Liver (tissue), 9 donors: ENCODE results near the gene PRIMPOL. TPM values are rescaled to one million over a fixed set of nuclear protein-coding genes. Genes with fewer than 3 reads are reported as not detected.

ENCODE experiments used
- DNase-seq: peaks from one replicate; pipeline ENCODE4 v3.0.0-alpha.2; 2017; ENCODE audit warnings: low spot score
- H3K27ac ChIP-seq, 2 donors: one replicate each; pipeline ENCODE4 v1.7.0; 2013; ENCODE audit warnings: inconsistent platforms in 2 of 2, low read length in 2 of 2, control low read depth in 1 of 2, low read depth in 1 of 2, mild to moderate bottlenecking in 1 of 2
- H3K27me3 ChIP-seq, 4 donors: one replicate each; pipeline versions ENCODE4 v1.6.1 to v1.7.0; 2013; ENCODE audit warnings: low read length in 3 of 4, inconsistent platforms in 1 of 4, mild to moderate bottlenecking in 1 of 4, moderate library complexity in 1 of 4; ENCODE audit not compliant: control insufficient read depth in 4 of 4, insufficient read depth in 4 of 4
- H3K36me3 ChIP-seq, 4 donors: one replicate each; pipeline versions ENCODE4 v1.6.1 to v1.7.0; 2013; ENCODE audit warnings: low read length in 3 of 4, mild to moderate bottlenecking in 3 of 4, low read depth in 1 of 4, moderate library complexity in 1 of 4; ENCODE audit not compliant: control insufficient read depth in 4 of 4, insufficient read depth in 3 of 4
- H3K4me1 ChIP-seq, 4 donors: one replicate each; pipeline versions ENCODE4 v1.6.1 to v1.7.0; 2013; ENCODE audit warnings: low read length in 3 of 4, mild to moderate bottlenecking in 3 of 4, moderate library complexity in 1 of 4; ENCODE audit not compliant: control insufficient read depth in 4 of 4, insufficient read depth in 4 of 4
- H3K4me3 ChIP-seq, 3 donors: one replicate each; pipeline versions ENCODE4 v1.6.1 to v1.7.0; 2013; ENCODE audit warnings: low read length in 3 of 3, control low read depth in 1 of 3, low read depth in 1 of 3, mild to moderate bottlenecking in 1 of 3
- H3K9ac ChIP-seq, 2 donors: one replicate each; pipeline ENCODE4 v1.7.0; 2013; ENCODE audit warnings: low read length in 2 of 2, mild to moderate bottlenecking in 2 of 2, moderate library complexity in 2 of 2, control low read depth in 1 of 2, low read depth in 1 of 2
- H3K9me3 ChIP-seq, 4 donors: one replicate each; pipeline versions ENCODE4 v1.6.1 to v1.7.0; 2013; ENCODE audit warnings: low read length in 3 of 4; ENCODE audit not compliant: control insufficient read depth in 4 of 4
- ATF3 ChIP-seq: IDR thresholded peaks from 2 replicates; pipeline ENCODE4 v1.6.1; 2016; ENCODE audit warnings: antibody characterized with exemption
- CTCF ChIP-seq: fragments of 150-350 bp; IDR thresholded peaks from 2 replicates; pipeline ENCODE4 v1.5.1; 2017; ENCODE audit warnings: improper control_type of control experiment, low read depth, low read length; ENCODE audit not compliant: missing input control
- EGR1 ChIP-seq, 2 donors: IDR thresholded peaks; 2 replicates each; pipeline ENCODE4 v1.6.1; 2016 to 2018; ENCODE audit warnings: antibody characterized with exemption in 2 of 2, low read depth in 2 of 2
- FOXA1 ChIP-seq: IDR thresholded peaks from 2 replicates; pipeline ENCODE4 v1.6.1; 2016; ENCODE audit warnings: antibody characterized with exemption
- FOXA2 ChIP-seq: IDR thresholded peaks from 2 replicates; pipeline ENCODE4 v1.6.1; 2016; ENCODE audit warnings: antibody characterized with exemption
- GABPA ChIP-seq, 2 donors: IDR thresholded peaks in 1 of 2; conservative IDR thresholded peaks in 1 of 2; 2 replicates each; pipeline ENCODE4 v1.6.1; 2016; ENCODE audit warnings: antibody characterized with exemption in 2 of 2, mild to moderate bottlenecking in 1 of 2, moderate library complexity in 1 of 2
- HNF4A ChIP-seq, 2 donors: conservative IDR thresholded peaks; 2 replicates each; pipeline ENCODE4 v1.6.1; 2016; ENCODE audit warnings: antibody characterized with exemption in 2 of 2, mild to moderate bottlenecking in 2 of 2
- HNF4G ChIP-seq: IDR thresholded peaks from 2 replicates; pipeline ENCODE4 v1.6.1; 2016; ENCODE audit warnings: antibody characterized with exemption
- JUND ChIP-seq, 2 donors: IDR thresholded peaks; 2 replicates each; pipeline ENCODE4 v1.6.1; 2016; ENCODE audit warnings: antibody characterized with exemption in 2 of 2
- MAX ChIP-seq: IDR thresholded peaks from 2 replicates; pipeline ENCODE4 v1.6.1; 2016; ENCODE audit warnings: antibody characterized with exemption
- NR2F2 ChIP-seq: IDR thresholded peaks from 2 replicates; pipeline ENCODE4 v1.6.1; 2016; ENCODE audit warnings: antibody characterized with exemption
- RAD21 ChIP-seq, 2 donors: IDR thresholded peaks; 2 replicates each; pipeline ENCODE4 v1.6.1; 2016; ENCODE audit warnings: antibody characterized with exemption in 2 of 2, mild to moderate bottlenecking in 2 of 2
- REST ChIP-seq: IDR thresholded peaks from 2 replicates; pipeline ENCODE4 v1.6.1; 2016; ENCODE audit warnings: antibody characterized with exemption, mild to moderate bottlenecking
- RXRA ChIP-seq, 2 donors: IDR thresholded peaks; 2 replicates each; pipeline ENCODE4 v1.6.1; 2017 to 2018; ENCODE audit warnings: antibody characterized with exemption in 2 of 2, mild to moderate bottlenecking in 1 of 2
- SP1 ChIP-seq: IDR thresholded peaks from 2 replicates; pipeline ENCODE4 v1.6.1; 2018; ENCODE audit warnings: antibody characterized with exemption, mild to moderate bottlenecking
- TAF1 ChIP-seq: conservative IDR thresholded peaks from 2 replicates; pipeline ENCODE4 v1.6.1; 2016; ENCODE audit warnings: antibody characterized with exemption, mild to moderate bottlenecking
- YY1 ChIP-seq: IDR thresholded peaks from 2 replicates; pipeline ENCODE4 v1.6.1; 2016; ENCODE audit warnings: antibody characterized with exemption, mild to moderate bottlenecking
- ZBTB33 ChIP-seq: IDR thresholded peaks from 2 replicates; pipeline ENCODE4 v1.6.1; 2016; ENCODE audit warnings: antibody characterized with exemption
- WGBS: extraction: QIAGEN DNeasy Blood & Tissue Kit; methylation state at CpG from one replicate; pipeline ENCODE4 v1.1.7; 2013; 5-methylcytosine and 5-hydroxymethylcytosine counted together
- polyA plus RNA-seq, 2 donors: library from polyadenylated mRNA; stranded (reverse) in 1 of 2; unstranded in 1 of 2; fragments of 200-250 nt in 1 of 2; fragments of >200 nt in 1 of 2; fragmentation: Nextera tagmentation in 1 of 2; extraction: Ambion mirVana in 1 of 2; gene quantifications; one replicate each; pipeline versions ENCODE4 v1.2.1 to v1.2.3, GENCODE V29; 2013 to 2015
- total RNA-seq, 2 donors: library from RNA; depleted of rRNA; stranded (reverse); fragments of >200 nt; gene quantifications; one replicate each; pipeline ENCODE4 v1.2.3, GENCODE V29; 2014
- donor health status: healthy.
- donor health status: healthy.
- donor health status: healthy.
- donor health status: healthy.
- donor health status: healthy.

Gene PRIMPOL
- total and polyA plus RNA-seq, 4 donors, result 2.2 to 7.3 (median 5.5) TPM

GRCh38 chr4:184666670-184667069 lies 17.1 kb downstream of the PRIMPOL start:
- no peak for DNase-seq
- peak overlapping the region; percentile 48 to 80 for H3K27ac ChIP-seq
- H3K4me3 ChIP-seq, result no peak overlapping the region
- no peaks in the 10 kb centered on the region for H3K9me3 ChIP-seq
- TF ChIP-seq FOXA1, result peak; percentile 88
- TF ChIP-seq EGR1 (IDR thresholded peaks at IDR 0.05; ENCODE audit: low read depth in 2 of 2), result peak; percentile 53 to 85
- TF ChIP-seq TAF1, result peak; percentile 23
- peak; percentile 88 for TF ChIP-seq YY1
- peak in 1 of 2 donors; percentile 24 for TF ChIP-seq GABPA (IDR thresholded peaks at IDR 0.05 in 1 of 2, conservative IDR thresholded peaks at IDR 0.05 in 1 of 2)
- peak; percentile 91 for TF ChIP-seq MAX
- peak; percentile 61 to 65 for TF ChIP-seq RAD21 (IDR thresholded peaks at IDR 0.05)
- peak; percentile 63 for TF ChIP-seq NR2F2
- peak; percentile 66 to 79 for TF ChIP-seq JUND (IDR thresholded peaks at IDR 0.05)
- no peak for TF ChIP-seq CTCF
- peak; percentile 75 for TF ChIP-seq ZBTB33
- peak; percentile 96 for TF ChIP-seq SP1
- TF ChIP-seq FOXA2, result peak; percentile 87
- peak; percentile 97 for TF ChIP-seq HNF4A (conservative IDR thresholded peaks at IDR 0.05)
- peak; percentile 53 for TF ChIP-seq REST
- peak; percentile 88 to 91 for TF ChIP-seq RXRA (IDR thresholded peaks at IDR 0.05)
- TF ChIP-seq HNF4G, result peak; percentile 88
- peak; percentile 46 for TF ChIP-seq ATF3
- H3K4me1 ChIP-seq, result peaks cover 0 to 11% (median 1%) of the 10 kb centered on the region in 4 donors
- peak overlapping the region in 1 of 2 donors; percentile 24 for H3K9ac ChIP-seq
- 29% methylated on average over 6 of the region's 6 CpGs for WGBS
- no peaks in the 10 kb centered on the region for H3K27me3 ChIP-seq
- H3K36me3 ChIP-seq, result peaks cover 0 to 6% (median 2%) of the 10 kb centered on the region in 4 donors
